Adrenal gland (tissue), 5 donors: ENCODE results near the gene GGA1.

Experiments used
- POLR2A ChIP-seq, 2 donors: fragments of 450-650 bp; IDR thresholded peaks; one replicate each; pipeline ENCODE4 v1.6.1; 2017; ENCODE audit warnings: antibody characterized with exemption in 2 of 2, mild to moderate bottlenecking in 2 of 2, moderate library complexity in 1 of 2
- TF ChIP-seq, protein P1 (sequence below), 6 experiments: fragments of 450-650 bp in 4 of 6; fragments of 200-600 bp in 2 of 6; sonication (generic) in 1 of 6; IDR thresholded peaks; 1 replicate in 5 of 6; 2 replicates in 1 of 6; pipeline versions ENCODE4 v1.5.1 to v1.8.0; 2016 to 2021; ENCODE audit warnings: antibody characterized with exemption in 6 of 6, mild to moderate bottlenecking in 2 of 6, moderate library complexity in 1 of 6
- donor health status: DM: no; HTN: no; CAD: no.

DNA sequence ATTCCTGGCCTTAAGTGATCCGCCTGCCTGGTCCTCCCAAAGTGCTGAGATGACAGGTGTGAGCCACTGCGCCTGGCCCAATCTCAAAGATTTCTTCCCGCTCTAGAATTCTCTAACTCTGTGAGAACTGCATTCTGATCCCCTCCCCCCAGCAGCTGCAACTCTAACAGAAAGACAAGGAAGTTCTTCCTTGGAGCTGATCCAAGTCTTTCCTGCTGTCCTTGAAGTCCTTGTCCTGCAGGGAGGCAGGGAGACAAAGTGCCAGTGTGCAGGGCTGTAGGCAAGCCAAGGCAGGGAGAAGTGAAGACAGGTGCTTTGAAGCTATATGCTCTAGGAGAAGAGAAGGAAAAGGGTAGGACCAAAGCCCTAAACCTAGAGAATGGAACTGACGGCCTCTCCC is 9.5 kb upstream of the GGA1 start:
- TF ChIP-seq, protein P1, sequence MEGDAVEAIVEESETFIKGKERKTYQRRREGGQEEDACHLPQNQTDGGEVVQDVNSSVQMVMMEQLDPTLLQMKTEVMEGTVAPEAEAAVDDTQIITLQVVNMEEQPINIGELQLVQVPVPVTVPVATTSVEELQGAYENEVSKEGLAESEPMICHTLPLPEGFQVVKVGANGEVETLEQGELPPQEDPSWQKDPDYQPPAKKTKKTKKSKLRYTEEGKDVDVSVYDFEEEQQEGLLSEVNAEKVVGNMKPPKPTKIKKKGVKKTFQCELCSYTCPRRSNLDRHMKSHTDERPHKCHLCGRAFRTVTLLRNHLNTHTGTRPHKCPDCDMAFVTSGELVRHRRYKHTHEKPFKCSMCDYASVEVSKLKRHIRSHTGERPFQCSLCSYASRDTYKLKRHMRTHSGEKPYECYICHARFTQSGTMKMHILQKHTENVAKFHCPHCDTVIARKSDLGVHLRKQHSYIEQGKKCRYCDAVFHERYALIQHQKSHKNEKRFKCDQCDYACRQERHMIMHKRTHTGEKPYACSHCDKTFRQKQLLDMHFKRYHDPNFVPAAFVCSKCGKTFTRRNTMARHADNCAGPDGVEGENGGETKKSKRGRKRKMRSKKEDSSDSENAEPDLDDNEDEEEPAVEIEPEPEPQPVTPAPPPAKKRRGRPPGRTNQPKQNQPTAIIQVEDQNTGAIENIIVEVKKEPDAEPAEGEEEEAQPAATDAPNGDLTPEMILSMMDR (IDR thresholded peaks at IDR 0.05), result no peak
- no peak for TF ChIP-seq POLR2A (IDR thresholded peaks at IDR 0.05)
